ENCODE data around the gene GAGE12G. TPM values are rescaled to one million over a fixed set of nuclear protein-coding genes. Genes with fewer than 3 reads are reported as not detected.
"Not testable (repeated sequence)": the region's sequence is repeated elsewhere in the genome, so short reads cannot be mapped to it uniquely, and the experiment has no call there.

The GAGE12G gene
- total and polyA plus RNA-seq, 2 donors (not counting 1 experiment from before 2014, with no cell fraction given): not detected

DNA sequence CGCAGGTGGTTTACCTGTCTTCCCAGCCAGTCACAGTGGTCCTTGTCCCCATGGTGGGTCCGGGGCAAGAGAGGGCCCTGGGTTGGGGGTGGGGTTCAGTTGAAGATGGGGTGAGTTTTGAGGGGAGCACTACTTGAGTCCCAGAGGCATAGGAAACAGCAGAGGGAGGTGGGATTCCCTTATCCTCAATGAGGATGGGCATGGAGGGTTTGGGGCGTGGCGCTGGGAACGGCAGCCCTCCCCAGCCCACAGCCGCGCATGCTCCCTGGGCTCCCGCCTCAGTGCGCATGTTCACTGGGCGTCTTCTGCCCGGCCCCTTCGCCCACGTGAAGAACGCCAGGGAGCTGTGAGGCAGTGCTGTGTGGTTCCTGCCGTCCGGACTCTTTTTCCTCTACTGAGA is 9.7 kb upstream of the GAGE12G start, which contains the start of gene GAGE12F:
GAGE12F (plus strand) TSS at position 301 of the 400 bp plus-strand sequence. CDS start 1,155 bp downstream, outside the sequence.
- H3K27me3 ChIP-seq (replicated peaks in 1 of 4; ENCODE audit: control extremely low read depth in 1 of 4, control insufficient read depth in 3 of 4, insufficient read depth in 4 of 4, low read length in 3 of 4); intact Hi-C loops (cut with micrococcal nuclease); H3K36me3 ChIP-seq (replicated peaks in 1 of 2; ENCODE audit: control extremely low read depth in 1 of 2, control insufficient read depth in 1 of 2, extremely low read depth in 1 of 2, insufficient read depth in 2 of 2, low read length in 1 of 2); DNase-seq; H3K4me3 ChIP-seq (ENCODE audit: control extremely low read depth in 1 of 5, extremely low read depth in 1 of 5, insufficient read depth in 1 of 5, low read depth in 2 of 5, low read length in 4 of 5); ATAC-seq (ENCODE audit: low read depth); H3K27ac Mint-ChIP-seq; CTCF ChIA-PET; H3K9me3 ChIP-seq (ENCODE audit: control extremely low read depth in 1 of 3, control insufficient read depth in 2 of 3, insufficient read depth in 1 of 3, low read length in 2 of 3); H3K4me1 ChIP-seq (ENCODE audit: control insufficient read depth in 2 of 2, insufficient read depth in 2 of 2, low read length in 2 of 2); H4K20me1 ChIP-seq (ENCODE audit: control insufficient read depth, insufficient read depth, low read length, poor library complexity, severe bottlenecking); H3K9ac ChIP-seq (ENCODE audit: low read length); H3K27me3 Mint-ChIP-seq; POLR2A ChIA-PET; H3K4me1 Mint-ChIP-seq; H3K4me2 ChIP-seq (replicated peaks; ENCODE audit: low read depth, low read length, poor library complexity, severe bottlenecking); H3K9me3 Mint-ChIP-seq (ENCODE audit: insufficient read depth); H3K4me3 Mint-ChIP-seq; H3K27ac ChIP-seq (ENCODE audit: low read length in 2 of 2); H3K79me2 ChIP-seq (ENCODE audit: control insufficient read depth, insufficient read depth, low read length); H2AFZ ChIP-seq (ENCODE audit: insufficient read depth, low read depth, low read length, poor library complexity, severe bottlenecking): not testable (repeated sequence)
- no CpG with 5 or more reads among the region's 16 CpGs for WGBS (ENCODE audit: insufficient coverage)

- POLR2A ChIA-PET; intact Hi-C loops (cut with micrococcal nuclease); H3K36me3 ChIP-seq (replicated peaks in 1 of 2; ENCODE audit: control extremely low read depth in 1 of 2, control insufficient read depth in 1 of 2, extremely low read depth in 1 of 2, insufficient read depth in 2 of 2, low read length in 1 of 2); CTCF ChIA-PET; H3K9me3 ChIP-seq (ENCODE audit: control extremely low read depth in 1 of 3, control insufficient read depth in 2 of 3, insufficient read depth in 1 of 3, low read length in 2 of 3); H3K4me1 Mint-ChIP-seq; DNase-seq; H3K4me3 ChIP-seq (ENCODE audit: control extremely low read depth in 1 of 5, extremely low read depth in 1 of 5, insufficient read depth in 1 of 5, low read depth in 2 of 5, low read length in 4 of 5); H2AFZ ChIP-seq (ENCODE audit: insufficient read depth, low read depth, low read length, poor library complexity, severe bottlenecking); H3K27me3 Mint-ChIP-seq; H3K27me3 ChIP-seq (replicated peaks in 1 of 4; ENCODE audit: control extremely low read depth in 1 of 4, control insufficient read depth in 3 of 4, insufficient read depth in 4 of 4, low read length in 3 of 4); H3K9ac ChIP-seq (ENCODE audit: low read length); H3K27ac ChIP-seq (ENCODE audit: low read length in 2 of 2); H3K79me2 ChIP-seq (ENCODE audit: control insufficient read depth, insufficient read depth, low read length); H3K4me1 ChIP-seq (ENCODE audit: control insufficient read depth in 2 of 2, insufficient read depth in 2 of 2, low read length in 2 of 2); H3K9me3 Mint-ChIP-seq (ENCODE audit: insufficient read depth); H3K27ac Mint-ChIP-seq; H4K20me1 ChIP-seq (ENCODE audit: control insufficient read depth, insufficient read depth, low read length, poor library complexity, severe bottlenecking); H3K4me3 Mint-ChIP-seq; ATAC-seq (ENCODE audit: low read depth); H3K4me2 ChIP-seq (replicated peaks; ENCODE audit: low read depth, low read length, poor library complexity, severe bottlenecking): not testable (repeated sequence)
- no CpG with 5 or more reads among the region's 11 CpGs for WGBS (ENCODE audit: insufficient coverage)
Observed at GRCh38 chrX:49568728-49569127, 1.5 kb upstream of the GAGE12G start.

- POLR2A ChIA-PET; H3K27me3 Mint-ChIP-seq; H3K4me3 Mint-ChIP-seq; H4K20me1 ChIP-seq (ENCODE audit: control insufficient read depth, insufficient read depth, low read length, poor library complexity, severe bottlenecking); H3K27ac Mint-ChIP-seq; H2AFZ ChIP-seq (ENCODE audit: insufficient read depth, low read depth, low read length, poor library complexity, severe bottlenecking); H3K9me3 ChIP-seq (ENCODE audit: control extremely low read depth in 1 of 3, control insufficient read depth in 2 of 3, insufficient read depth in 1 of 3, low read length in 2 of 3); H3K4me2 ChIP-seq (replicated peaks; ENCODE audit: low read depth, low read length, poor library complexity, severe bottlenecking); H3K27me3 ChIP-seq (replicated peaks in 1 of 4; ENCODE audit: control extremely low read depth in 1 of 4, control insufficient read depth in 3 of 4, insufficient read depth in 4 of 4, low read length in 3 of 4); H3K4me3 ChIP-seq (ENCODE audit: control extremely low read depth in 1 of 5, extremely low read depth in 1 of 5, insufficient read depth in 1 of 5, low read depth in 2 of 5, low read length in 4 of 5); H3K9me3 Mint-ChIP-seq (ENCODE audit: insufficient read depth); DNase-seq; CTCF ChIA-PET; intact Hi-C loops (cut with micrococcal nuclease); H3K4me1 ChIP-seq (ENCODE audit: control insufficient read depth in 2 of 2, insufficient read depth in 2 of 2, low read length in 2 of 2); H3K4me1 Mint-ChIP-seq; H3K36me3 ChIP-seq (replicated peaks in 1 of 2; ENCODE audit: control extremely low read depth in 1 of 2, control insufficient read depth in 1 of 2, extremely low read depth in 1 of 2, insufficient read depth in 2 of 2, low read length in 1 of 2); H3K27ac ChIP-seq (ENCODE audit: low read length in 2 of 2); H3K79me2 ChIP-seq (ENCODE audit: control insufficient read depth, insufficient read depth, low read length); H3K9ac ChIP-seq (ENCODE audit: low read length); ATAC-seq (ENCODE audit: low read depth): not testable (repeated sequence)
- no CpG with 5 or more reads among the region's 13 CpGs for WGBS (ENCODE audit: insufficient coverage)
Observed at GRCh38 chrX:49569152-49569551, 1.0 kb upstream of the GAGE12G start.

DNA sequence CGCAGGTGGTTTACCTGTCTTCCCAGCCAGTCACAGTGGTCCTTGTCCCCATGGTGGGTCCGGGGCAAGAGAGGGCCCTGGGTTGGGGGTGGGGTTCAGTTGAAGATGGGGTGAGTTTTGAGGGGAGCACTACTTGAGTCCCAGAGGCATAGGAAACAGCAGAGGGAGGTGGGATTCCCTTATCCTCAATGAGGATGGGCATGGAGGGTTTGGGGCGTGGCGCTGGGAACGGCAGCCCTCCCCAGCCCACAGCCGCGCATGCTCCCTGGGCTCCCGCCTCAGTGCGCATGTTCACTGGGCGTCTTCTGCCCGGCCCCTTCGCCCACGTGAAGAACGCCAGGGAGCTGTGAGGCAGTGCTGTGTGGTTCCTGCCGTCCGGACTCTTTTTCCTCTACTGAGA is 9.4 kb downstream of the GAGE12G start, which contains the start of gene GAGE12H:
GAGE12H (plus strand) TSS at position 301 of the 400 bp plus-strand sequence. CDS start 1,155 bp downstream, outside the sequence.
- H3K36me3 ChIP-seq (replicated peaks in 1 of 2; ENCODE audit: control extremely low read depth in 1 of 2, control insufficient read depth in 1 of 2, extremely low read depth in 1 of 2, insufficient read depth in 2 of 2, low read length in 1 of 2); H2AFZ ChIP-seq (ENCODE audit: insufficient read depth, low read depth, low read length, poor library complexity, severe bottlenecking); intact Hi-C loops (cut with micrococcal nuclease); H3K27me3 ChIP-seq (replicated peaks in 1 of 4; ENCODE audit: control extremely low read depth in 1 of 4, control insufficient read depth in 3 of 4, insufficient read depth in 4 of 4, low read length in 3 of 4); ATAC-seq (ENCODE audit: low read depth); POLR2A ChIA-PET; H3K4me2 ChIP-seq (replicated peaks; ENCODE audit: low read depth, low read length, poor library complexity, severe bottlenecking); H3K4me3 Mint-ChIP-seq; CTCF ChIA-PET; H3K79me2 ChIP-seq (ENCODE audit: control insufficient read depth, insufficient read depth, low read length); H3K27ac ChIP-seq (ENCODE audit: low read length in 2 of 2); H3K9ac ChIP-seq (ENCODE audit: low read length); H3K4me1 ChIP-seq (ENCODE audit: control insufficient read depth in 2 of 2, insufficient read depth in 2 of 2, low read length in 2 of 2); H3K27me3 Mint-ChIP-seq; DNase-seq; H3K9me3 ChIP-seq (ENCODE audit: control extremely low read depth in 1 of 3, control insufficient read depth in 2 of 3, insufficient read depth in 1 of 3, low read length in 2 of 3); H3K4me3 ChIP-seq (ENCODE audit: control extremely low read depth in 1 of 5, extremely low read depth in 1 of 5, insufficient read depth in 1 of 5, low read depth in 2 of 5, low read length in 4 of 5); H3K27ac Mint-ChIP-seq; H3K9me3 Mint-ChIP-seq (ENCODE audit: insufficient read depth); H3K4me1 Mint-ChIP-seq; H4K20me1 ChIP-seq (ENCODE audit: control insufficient read depth, insufficient read depth, low read length, poor library complexity, severe bottlenecking): not testable (repeated sequence)
- no CpG with 5 or more reads among the region's 16 CpGs for WGBS (ENCODE audit: insufficient coverage)
